Activated T-cell treated with anti-CD3 and anti-CD28 coated beads, Interleukin-2, amount 50 U/mL, for 72 hours (primary cell): ENCODE results near the gene CAT. TPM values are rescaled to one million over a fixed set of nuclear protein-coding genes. Genes with fewer than 3 reads are reported as not detected.
"Not testable (repeated sequence)": the region's sequence is repeated elsewhere in the genome, so short reads cannot be mapped to it uniquely, and the experiment has no call there.

ENCODE experiments used
- ATAC-seq, 2 donors: fragments of 150-1000 bp; cut with Tn5 transposase; replicated peaks in 1 of 2; 2 replicates each; pipeline ENCODE4 v1.10.0; 2021; ENCODE audit warnings: moderate library complexity in 2 of 2, mild to moderate bottlenecking in 1 of 2
- DNase-seq, 2 donors: peaks; one replicate each; pipeline ENCODE4 v3.0.0; 2021 to 2022; ENCODE audit warnings: mixed read lengths in 1 of 2
- H3K27ac Mint-ChIP-seq: one replicate; pipeline ENCODE4 v1.8.0; 2022; ENCODE audit warnings: mild to moderate bottlenecking, moderate library complexity, mixed read lengths
- H3K27me3 Mint-ChIP-seq: one replicate; pipeline ENCODE4 v1.8.0; 2022; ENCODE audit warnings: low read depth, mixed read lengths
- H3K36me3 Mint-ChIP-seq, 2 donors: one replicate each; pipeline ENCODE4 v1.8.0; 2022; ENCODE audit warnings: mixed read lengths in 2 of 2, mild to moderate bottlenecking in 1 of 2; ENCODE audit not compliant: insufficient read depth in 2 of 2
- H3K4me1 Mint-ChIP-seq: one replicate; pipeline ENCODE4 v1.8.0; 2022; ENCODE audit warnings: low read depth, mixed read lengths
- H3K4me3 Mint-ChIP-seq, 2 donors: one replicate each; pipeline ENCODE4 v1.8.0; 2022; ENCODE audit warnings: mild to moderate bottlenecking in 2 of 2, mixed read lengths in 2 of 2, moderate library complexity in 2 of 2
- H3K9me3 Mint-ChIP-seq, 2 donors: one replicate each; pipeline ENCODE4 v1.8.0; 2022; ENCODE audit warnings: mixed read lengths in 2 of 2
- total RNA-seq, 2 donors: library from RNA; stranded (reverse); gene quantifications; one replicate each; pipeline ENCODE4 v1.2.3, GENCODE V29; 2022

Gene CAT
- total RNA-seq, 2 donors from 2014 or later = 26.2 to 36.0 TPM

GRCh38 chr11:34411791-34412190, 26.9 kb upstream of the CAT start:
- no peak overlapping the region for H3K27ac Mint-ChIP-seq
- H3K36me3 Mint-ChIP-seq = peaks cover 13 to 23% of the 10 kb centered on the region in 2 donors
- no peaks in the 10 kb centered on the region for H3K4me1 Mint-ChIP-seq
- no peak overlapping the region for H3K4me3 Mint-ChIP-seq
- no peak for DNase-seq
- no peak for ATAC-seq
- peaks cover 8 to 9% of the 10 kb centered on the region in 2 donors for H3K9me3 Mint-ChIP-seq
- H3K27me3 Mint-ChIP-seq = peaks cover 41% of the 10 kb centered on the region

GRCh38 chr11:34413263-34413662, 25.5 kb upstream of the CAT start:
- peaks cover 13 to 23% of the 10 kb centered on the region in 2 donors for H3K36me3 Mint-ChIP-seq
- no peaks in the 10 kb centered on the region for H3K4me1 Mint-ChIP-seq
- DNase-seq (no peak), ATAC-seq (no peak)
- H3K4me3 Mint-ChIP-seq = no peak overlapping the region
- peaks cover 41% of the 10 kb centered on the region for H3K27me3 Mint-ChIP-seq
- H3K27ac Mint-ChIP-seq = no peak overlapping the region
- H3K9me3 Mint-ChIP-seq = peaks cover 8 to 9% of the 10 kb centered on the region in 2 donors

- H3K36me3 Mint-ChIP-seq = peaks cover 13 to 23% of the 10 kb centered on the region in 2 donors
- H3K27ac Mint-ChIP-seq = no peak overlapping the region
- DNase-seq (no peak), ATAC-seq (no peak)
- H3K4me3 Mint-ChIP-seq = no peak overlapping the region
- peaks cover 43% of the 10 kb centered on the region for H3K27me3 Mint-ChIP-seq
- H3K9me3 Mint-ChIP-seq = peaks cover 8 to 9% of the 10 kb centered on the region in 2 donors
- H3K4me1 Mint-ChIP-seq = no peaks in the 10 kb centered on the region
These were observed 23.2 kb upstream of the CAT start for GRCh38 chr11:34415538-34415937.

- H3K27ac Mint-ChIP-seq = no peak overlapping the region
- H3K9me3 Mint-ChIP-seq = peaks cover 7 to 8% of the 10 kb centered on the region in 2 donors
- ATAC-seq = no peak
- peaks cover 49% of the 10 kb centered on the region for H3K27me3 Mint-ChIP-seq
- no peaks in the 10 kb centered on the region for H3K4me1 Mint-ChIP-seq
- H3K36me3 Mint-ChIP-seq = peaks cover 13 to 23% of the 10 kb centered on the region in 2 donors
- no peak for DNase-seq
- no peak overlapping the region for H3K4me3 Mint-ChIP-seq
These were observed 22.6 kb upstream of the CAT start for GRCh38 chr11:34416088-34416487.

- ATAC-seq = no peak
- H3K36me3 Mint-ChIP-seq = peaks cover 13 to 23% of the 10 kb centered on the region in 2 donors
- H3K4me3 Mint-ChIP-seq = no peak overlapping the region
- DNase-seq = no peak
- no peaks in the 10 kb centered on the region for H3K4me1 Mint-ChIP-seq
- H3K27ac Mint-ChIP-seq = no peak overlapping the region
- peaks cover 53% of the 10 kb centered on the region for H3K27me3 Mint-ChIP-seq
- peaks cover 7 to 8% of the 10 kb centered on the region in 2 donors for H3K9me3 Mint-ChIP-seq
These were observed 22.0 kb upstream of the CAT start for GRCh38 chr11:34416766-34417165.

GRCh38 chr11:34417202-34417601, 21.5 kb upstream of the CAT start:
- Mint-ChIP-seq H3K4me1 (no peaks in the 10 kb centered on the region), H3K36me3 (peaks cover 13 to 20% of the 10 kb centered on the region in 2 donors), H3K4me3 (no peak overlapping the region), H3K27ac (no peak overlapping the region), H3K9me3 (peaks cover 7 to 8% of the 10 kb centered on the region in 2 donors), H3K27me3 (peaks cover 57% of the 10 kb centered on the region)
- ATAC-seq = no peak
- no peak for DNase-seq

GRCh38 chr11:34419158-34419557, 19.6 kb upstream of the CAT start:
- Mint-ChIP-seq H3K4me1 (no peaks in the 10 kb centered on the region), H3K4me3 (no peak overlapping the region), H3K36me3 (peaks cover 6% of the 10 kb centered on the region in 2 donors), H3K27ac (no peak overlapping the region), H3K27me3 (peaks cover 60% of the 10 kb centered on the region), H3K9me3 (peaks cover 3 to 5% of the 10 kb centered on the region in 2 donors)
- DNase-seq (no peak), ATAC-seq (no peak)

- Mint-ChIP-seq H3K27ac (no peak overlapping the region), H3K4me3 (no peak overlapping the region), H3K9me3 (no peaks in the 10 kb centered on the region), H3K27me3 (peaks cover 35% of the 10 kb centered on the region), H3K36me3 (no peaks in the 10 kb centered on the region), H3K4me1 (no peaks in the 10 kb centered on the region)
- no peak for ATAC-seq
- no peak for DNase-seq
These were observed 15.4 kb upstream of the CAT start for GRCh38 chr11:34423300-34423699.

- H3K9me3 Mint-ChIP-seq, DNase-seq, ATAC-seq, H3K27ac Mint-ChIP-seq, H3K36me3 Mint-ChIP-seq, H3K4me1 Mint-ChIP-seq, H3K4me3 Mint-ChIP-seq: not testable (repeated sequence)
- peaks cover 21% of the 10 kb centered on the region for H3K27me3 Mint-ChIP-seq
These were observed 13.9 kb upstream of the CAT start for GRCh38 chr11:34424826-34425225.

- Mint-ChIP-seq H3K4me3 (no peak overlapping the region), H3K36me3 (no peaks in the 10 kb centered on the region), H3K27me3 (peaks cover 19% of the 10 kb centered on the region), H3K9me3 (no peaks in the 10 kb centered on the region), H3K4me1 (no peaks in the 10 kb centered on the region), H3K27ac (no peak overlapping the region)
- ATAC-seq = no peak
- DNase-seq = no peak
These were observed 13.4 kb upstream of the CAT start for GRCh38 chr11:34425360-34425759.

GRCh38 chr11:34425867-34426266, 12.9 kb upstream of the CAT start:
- Mint-ChIP-seq H3K27me3 (peaks cover 14% of the 10 kb centered on the region), H3K4me1 (no peaks in the 10 kb centered on the region), H3K4me3 (no peak overlapping the region), H3K36me3 (no peaks in the 10 kb centered on the region), H3K27ac (no peak overlapping the region), H3K9me3 (no peaks in the 10 kb centered on the region)
- ATAC-seq (no peak), DNase-seq (no peak)

GRCh38 chr11:34426766-34427185, 12.0 kb upstream of the CAT start:
- Mint-ChIP-seq H3K4me3 (no peak overlapping the region), H3K4me1 (no peaks in the 10 kb centered on the region), H3K9me3 (no peaks in the 10 kb centered on the region), H3K36me3 (no peaks in the 10 kb centered on the region), H3K27me3 (peaks cover 9% of the 10 kb centered on the region), H3K27ac (no peak overlapping the region)
- no peak for DNase-seq
- no peak for ATAC-seq

- no peaks in the 10 kb centered on the region for H3K9me3 Mint-ChIP-seq
- ATAC-seq (no peak), DNase-seq (no peak)
- H3K27ac Mint-ChIP-seq = no peak overlapping the region
- peaks cover 9% of the 10 kb centered on the region for H3K27me3 Mint-ChIP-seq
- H3K36me3 Mint-ChIP-seq = no peaks in the 10 kb centered on the region
- no peaks in the 10 kb centered on the region for H3K4me1 Mint-ChIP-seq
- H3K4me3 Mint-ChIP-seq = no peak overlapping the region
These were observed 11.4 kb upstream of the CAT start for GRCh38 chr11:34427186-34427805.

- ATAC-seq (no peak), DNase-seq (no peak)
- Mint-ChIP-seq H3K36me3 (no peaks in the 10 kb centered on the region), H3K4me1 (no peaks in the 10 kb centered on the region), H3K27ac (no peak overlapping the region), H3K4me3 (no peak overlapping the region), H3K9me3 (no peaks in the 10 kb centered on the region), H3K27me3 (peaks cover 8% of the 10 kb centered on the region)
These were observed 6.8 kb upstream of the CAT start for GRCh38 chr11:34431979-34432378.
